Fibroblast of skin of right quadriceps (primary cell): Measurements from ENCODE around the gene MRS2.
A peak's percentile ranks its signal among the peaks of the same experiment; 100 is the strongest.
"Not testable (repeated sequence)": the region's sequence is repeated elsewhere in the genome, so short reads cannot be mapped to it uniquely, and the experiment has no call there.

Source experiments
- DNase-seq: peaks from one replicate; pipeline ENCODE4 v3.0.0-alpha.2; 2013

The MRS2 gene

GRCh38 chr6:24391208-24391607 lies 11.5 kb upstream of the MRS2 start:
- DNase-seq: no peak

GRCh38 chr6:24391756-24392405 lies 10.9 kb upstream of the MRS2 start:
- no peak for DNase-seq

- DNase-seq: no peak
Observed at GRCh38 chr6:24394061-24394779, 8.5 kb upstream of the MRS2 start.

DNA sequence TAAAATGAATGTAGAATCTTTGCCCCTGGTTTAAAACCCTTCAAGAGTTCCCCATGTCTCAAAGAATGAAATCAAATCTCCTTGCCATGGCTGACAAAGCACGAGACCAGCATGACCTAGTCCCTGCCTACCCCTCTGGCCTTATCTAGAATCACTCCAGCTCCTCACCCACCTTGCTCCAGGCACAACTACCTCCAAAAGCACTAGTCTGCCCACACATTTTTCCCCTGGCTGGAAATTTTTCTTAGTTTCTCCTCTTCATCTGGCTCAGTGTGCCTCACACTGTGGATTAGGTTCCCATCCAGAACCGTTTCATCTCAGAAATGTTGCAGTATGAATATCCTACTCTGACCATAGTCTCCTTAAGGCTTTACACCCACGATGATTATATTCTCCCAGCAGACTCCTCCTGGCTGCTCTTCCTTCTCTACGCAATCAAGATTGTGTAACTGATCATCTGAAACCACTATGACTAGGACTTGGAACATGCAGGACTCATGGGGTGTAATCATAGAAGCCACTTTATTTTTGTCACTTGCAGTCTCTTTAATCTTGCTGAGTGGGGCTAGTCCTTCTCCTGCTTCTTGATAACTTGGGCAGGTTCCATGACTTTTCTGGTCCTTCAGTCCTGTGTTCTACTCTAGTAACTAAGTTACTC lies 7.8 kb upstream of the MRS2 start:
- DNase-seq: peak; percentile 33

GRCh38 chr6:24396824-24397223 lies 5.9 kb upstream of the MRS2 start:
- no peak for DNase-seq

DNA sequence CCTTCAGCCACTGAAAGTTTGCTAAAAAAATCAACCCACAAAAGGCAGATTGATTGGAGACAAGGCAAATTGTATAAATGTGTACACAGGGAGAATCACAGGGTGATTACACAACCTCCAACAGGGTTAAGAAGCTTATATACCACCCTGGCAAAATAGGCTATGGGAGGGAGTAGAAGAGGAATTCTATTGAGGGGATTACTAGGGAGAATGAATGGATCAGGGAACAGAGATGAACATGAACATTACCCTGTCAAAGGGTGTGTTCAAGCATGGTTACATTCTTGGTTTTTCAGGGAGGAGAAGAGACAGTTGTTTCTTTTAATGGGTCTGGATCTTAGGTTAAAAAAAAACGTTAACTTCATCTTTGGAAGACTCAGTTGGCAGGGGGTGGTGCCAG lies 5.1 kb upstream of the MRS2 start:
- no peak for DNase-seq

GRCh38 chr6:24400045-24401039 lies 2.4 kb upstream of the MRS2 start:
- DNase-seq: not testable (repeated sequence)

DNA sequence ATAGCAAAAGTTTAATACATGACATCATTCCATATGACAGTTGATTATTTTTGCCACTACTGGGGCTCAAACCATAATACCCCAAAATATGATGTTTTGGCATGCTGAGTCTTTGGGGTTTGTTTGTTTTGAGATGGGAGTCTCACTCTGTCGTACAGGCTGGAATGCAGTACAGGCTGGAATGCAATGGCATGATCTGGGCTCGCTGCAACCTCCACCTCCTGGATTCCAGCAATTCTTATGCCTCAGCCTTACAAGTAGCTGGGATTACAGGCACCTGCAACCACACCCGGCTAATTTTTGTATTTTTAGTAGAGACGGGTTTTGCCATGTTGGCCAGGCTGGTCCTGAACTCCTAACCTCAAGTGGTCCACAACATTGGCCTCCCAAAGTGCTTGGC lies 1.3 kb upstream of the MRS2 start:
- no peak for DNase-seq

DNA sequence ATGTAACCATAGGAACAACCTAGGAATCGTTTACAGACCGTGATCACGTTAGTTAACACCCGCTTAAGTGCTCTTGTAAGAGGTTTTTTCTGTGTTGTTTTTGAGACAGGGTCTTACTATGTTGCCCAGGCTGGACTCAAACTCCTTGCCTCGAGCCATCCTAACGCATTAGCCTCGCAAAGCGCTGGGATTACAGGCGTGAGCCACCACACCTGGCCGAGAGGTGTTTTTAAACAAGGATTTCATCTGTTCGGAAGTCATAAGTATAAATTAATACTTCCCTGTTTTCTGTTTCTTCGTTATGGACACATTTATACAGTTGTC lies 727 bp downstream of the MRS2 start:
- DNase-seq: no peak

GRCh38 chr6:24405262-24405661 lies 2.5 kb downstream of the MRS2 start:
- DNase-seq: no peak

- DNase-seq: no peak
Observed at GRCh38 chr6:24408719-24409410, 6.1 kb downstream of the MRS2 start.

DNA sequence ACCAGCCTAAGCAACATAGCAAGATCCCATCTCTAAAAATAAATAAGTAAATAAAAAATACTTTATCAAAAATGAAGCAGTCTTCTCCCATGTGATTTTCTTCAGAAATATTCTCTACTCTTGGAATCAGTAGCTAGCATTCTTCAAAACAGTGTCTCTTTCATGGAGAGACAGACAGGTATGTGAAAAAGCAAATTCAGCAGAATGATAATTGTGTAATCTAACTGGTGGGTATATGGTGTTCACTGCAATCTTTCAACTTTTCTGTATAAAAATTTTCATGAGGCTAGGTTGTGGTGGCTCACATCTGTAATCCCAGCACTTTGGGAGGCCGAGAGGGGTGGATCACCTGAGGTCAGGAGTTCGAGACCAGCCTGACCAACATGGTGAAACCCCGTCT lies 7.9 kb downstream of the MRS2 start:
- DNase-seq: no peak

GRCh38 chr6:24412294-24412693 lies 9.6 kb downstream of the MRS2 start:
- DNase-seq: no peak

DNA sequence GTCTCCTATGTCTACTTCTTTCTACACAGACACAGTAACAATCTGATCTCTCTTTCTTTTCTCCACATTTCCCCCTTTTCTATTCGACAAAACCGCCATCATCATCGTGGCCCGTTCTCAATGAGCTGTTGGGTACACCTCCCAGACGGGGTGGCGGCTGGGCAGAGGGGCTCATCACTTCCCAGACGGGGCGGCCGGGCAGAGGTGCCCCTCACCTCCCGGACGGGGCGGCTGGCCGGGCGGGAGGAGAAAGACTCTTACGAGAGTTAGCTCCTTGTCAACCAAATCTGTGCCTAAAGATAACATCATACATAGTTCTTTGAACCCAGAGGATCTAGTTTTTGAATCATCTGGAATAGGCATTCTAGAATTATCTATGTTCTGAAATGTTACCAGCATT lies 11.8 kb downstream of the MRS2 start:
- not testable (repeated sequence) for DNase-seq

- no peak for DNase-seq
Observed at GRCh38 chr6:24415753-24416152, 13.0 kb downstream of the MRS2 start.

- DNase-seq: no peak
Observed at GRCh38 chr6:24419526-24419925, 16.8 kb downstream of the MRS2 start.

- no peak for DNase-seq
Observed at GRCh38 chr6:24425091-24425490, 22.4 kb downstream of the MRS2 start.

GRCh38 chr6:24426729-24427446 lies 24.2 kb downstream of the MRS2 start:
- DNase-seq: no peak

DNA sequence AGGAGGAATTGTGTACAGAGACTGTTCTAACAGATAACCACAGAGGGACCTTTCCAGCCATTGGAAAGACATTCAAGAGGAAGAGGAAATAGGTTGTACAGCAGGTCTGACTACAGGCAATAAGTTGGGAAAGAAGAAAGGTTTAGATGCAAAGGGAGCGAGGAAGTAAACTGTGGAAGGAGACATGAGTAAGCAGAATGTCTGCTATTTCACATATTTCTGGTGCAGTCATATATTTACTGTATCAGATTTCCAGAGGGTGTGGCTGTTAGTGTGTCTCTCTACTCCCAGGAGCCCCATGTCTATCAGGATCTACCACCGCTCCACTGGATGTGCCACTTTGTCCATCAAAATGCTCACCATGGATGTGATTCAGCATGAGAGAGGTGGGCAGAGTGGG lies 25.9 kb downstream of the MRS2 start:
- peak; percentile 25 for DNase-seq

- no peak for DNase-seq
Observed at GRCh38 chr6:24429146-24429545, 26.4 kb downstream of the MRS2 start.

- DNase-seq: no peak
Observed at GRCh38 chr6:24430086-24430485, 27.4 kb downstream of the MRS2 start.

DNA sequence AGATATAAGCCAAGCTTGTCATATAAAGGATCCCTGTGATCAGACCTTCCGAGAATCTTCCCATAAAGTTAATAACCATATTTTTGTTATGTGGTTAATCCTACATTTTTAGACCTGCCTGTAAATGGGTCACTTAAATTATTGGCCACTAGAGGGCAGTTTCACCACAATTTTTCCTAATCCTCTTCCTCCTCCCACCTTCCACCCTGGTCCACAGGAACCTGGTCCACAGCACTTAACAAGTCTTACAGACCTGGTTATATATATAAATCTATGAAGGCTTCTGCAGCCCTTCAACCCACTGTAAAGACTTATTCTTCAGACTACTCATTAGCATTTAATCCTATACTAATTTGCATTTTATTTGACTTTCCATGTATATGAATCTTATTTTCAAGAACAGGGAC lies 28.3 kb downstream of the MRS2 start:
- DNase-seq: peak; percentile 31
